Left lung (tissue), 10 donors: Measurements from ENCODE around the gene TUBGCP2. TPM values are rescaled to one million over a fixed set of nuclear protein-coding genes. Genes with fewer than 3 reads are reported as not detected.

ENCODE experiments used
- ATAC-seq: fragments of 200-7000 bp; cut with Tn5 transposase; one replicate; pipeline ENCODE4 v1.9.1; 2020; ENCODE audit warnings: moderate library complexity
- DNase-seq, 4 donors: peaks; one replicate each; pipeline ENCODE4 v3.0.0-alpha.2; 2013 to 2020
- H3K27ac ChIP-seq, 2 donors: fragments of 200-600 bp; sonication (generic) in 1 of 2; one replicate each; pipeline versions ENCODE4 v1.5.0 to v1.8.0; 2020 to 2021
- H3K27me3 ChIP-seq, 2 donors: fragments of 200-600 bp; sonication (generic) in 1 of 2; one replicate each; pipeline versions ENCODE4 v1.5.0 to v1.8.0; 2020 to 2021
- H3K36me3 ChIP-seq, 2 donors: fragments of 200-600 bp; sonication (generic) in 1 of 2; one replicate each; pipeline versions ENCODE4 v1.5.0 to v1.8.0; 2020 to 2021
- H3K4me1 ChIP-seq, 2 donors: fragments of 200-600 bp; one replicate each; pipeline ENCODE4 v1.8.0; 2021
- H3K4me3 ChIP-seq, 2 donors: fragments of 200-600 bp; sonication (generic) in 1 of 2; one replicate each; pipeline versions ENCODE4 v1.5.0 to v1.8.0; 2020 to 2021; ENCODE audit warnings: mild to moderate bottlenecking in 1 of 2
- H3K9me3 ChIP-seq, 2 donors: fragments of 200-600 bp; sonication (generic) in 1 of 2; one replicate each; pipeline versions ENCODE4 v1.5.0 to v1.8.0; 2020 to 2021
- CTCF ChIP-seq, 2 donors: fragments of 200-600 bp; sonication (generic) in 1 of 2; IDR thresholded peaks; one replicate each; pipeline versions ENCODE4 v1.5.0 to v1.8.0; 2021; ENCODE audit warnings: antibody characterized with exemption in 2 of 2
- intact Hi-C, 2 donors: fragments of 100-400 bp; cut with DNase I; formaldehyde crosslinking; loops; one replicate each; pipeline versions ENCODE4 v1.11.2 to v1.14.2; 2022
- polyA plus RNA-seq, 6 donors: library from polyadenylated mRNA; unstranded; fragments of 120-200 nt; gene quantifications; one replicate each; pipeline ENCODE4 v1.2.1, GENCODE V29; 2013; ENCODE audit not compliant: insufficient read length in 6 of 6
- total RNA-seq, 2 donors: library from RNA; stranded (reverse); fragmentation: NEBNext Ultra II Directional; extraction: Animal tissue kit (Norgen Biotek cat#: 25700); gene quantifications; one replicate each; pipeline ENCODE4 v1.2.1, GENCODE V29; 2021
- donor health status: DM: no; HTN: yes; CAD: no.
- donor health status: DM: no; HTN: no; CAD: no.

The TUBGCP2 gene
- total and polyA plus RNA-seq, 8 donors, result 44.2 to 62.3 (median 52.1) TPM

GRCh38 chr10:133282846-133283390, 25.8 kb downstream of the TUBGCP2 start:
- H3K4me3 ChIP-seq, result no peak overlapping the region
- intact Hi-C loops, result no loop called here
- H3K27me3 ChIP-seq, result no peaks in the 10 kb centered on the region
- peaks cover 3 to 96% of the 10 kb centered on the region in 2 donors for H3K36me3 ChIP-seq
- no peaks in the 10 kb centered on the region for H3K9me3 ChIP-seq
- ATAC-seq (no peak), DNase-seq (no peak)
- H3K27ac ChIP-seq, result no peak overlapping the region
- no peak for TF ChIP-seq CTCF (IDR thresholded peaks at IDR 0.05)
- peaks cover 5 to 27% of the 10 kb centered on the region in 2 donors for H3K4me1 ChIP-seq

- DNase-seq (peak in 1 of 4 donors; percentile 76), ATAC-seq (no peak)
- Histone ChIP-seq H3K9me3 (no peaks in the 10 kb centered on the region), H3K36me3 (peaks cover 0 to 85% of the 10 kb centered on the region in 2 donors), H3K4me1 (peaks cover 5 to 39% of the 10 kb centered on the region in 2 donors), H3K4me3 (no peak overlapping the region), H3K27me3 (peaks cover 5 to 8% of the 10 kb centered on the region in 2 donors), H3K27ac (no peak overlapping the region)
- intact Hi-C loops, result no loop called here
- TF ChIP-seq CTCF (IDR thresholded peaks at IDR 0.05), result no peak
These were observed 26.9 kb downstream of the TUBGCP2 start for GRCh38 chr10:133281628-133282372.

- no peak overlapping the region for H3K4me3 ChIP-seq
- peaks cover 11 to 15% of the 10 kb centered on the region in 2 donors for H3K27me3 ChIP-seq
- H3K9me3 ChIP-seq, result no peaks in the 10 kb centered on the region
- no peak for DNase-seq
- peaks cover 0 to 77% of the 10 kb centered on the region in 2 donors for H3K36me3 ChIP-seq
- peaks cover 5 to 46% of the 10 kb centered on the region in 2 donors for H3K4me1 ChIP-seq
- ATAC-seq, result no peak
- TF ChIP-seq CTCF (IDR thresholded peaks at IDR 0.05), result no peak
- intact Hi-C loops, result no loop called here
- H3K27ac ChIP-seq, result no peak overlapping the region
These were observed 27.6 kb downstream of the TUBGCP2 start for GRCh38 chr10:133281084-133281483.

GRCh38 chr10:133280391-133281059, 28.1 kb downstream of the TUBGCP2 start:
- H3K9me3 ChIP-seq, result no peaks in the 10 kb centered on the region
- no peak overlapping the region for H3K4me3 ChIP-seq
- no peak for TF ChIP-seq CTCF (IDR thresholded peaks at IDR 0.05)
- DNase-seq (no peak), ATAC-seq (no peak)
- H3K4me1 ChIP-seq, result peaks cover 5 to 51% of the 10 kb centered on the region in 2 donors
- H3K36me3 ChIP-seq, result peaks cover 0 to 72% of the 10 kb centered on the region in 2 donors
- intact Hi-C loops, result no loop called here
- peak overlapping the region in 1 of 2 donors; percentile 96 for H3K27ac ChIP-seq
- H3K27me3 ChIP-seq, result peaks cover 11 to 21% of the 10 kb centered on the region in 2 donors
